ENCODE measurements around the gene AK6.
A peak's percentile ranks its signal among the peaks of the same experiment; 100 is the strongest.
"Not testable (repeated sequence)": the region's sequence is repeated elsewhere in the genome, so short reads cannot be mapped to it uniquely, and the experiment has no call there.

Gene AK6

GRCh38 chr5:69334793-69335268 is 34.5 kb downstream of the AK6 start:
- DNase-seq = peak; percentile 6

GRCh38 chr5:69333668-69334315 is 35.5 kb downstream of the AK6 start:
- not testable (repeated sequence) for DNase-seq

GRCh38 chr5:69331528-69332445 is 37.5 kb downstream of the AK6 start:
- no peak for DNase-seq

- DNase-seq = no peak
Measured at GRCh38 chr5:69329905-69330489, 39.3 kb downstream of the AK6 start.

- no peak for DNase-seq
Measured at GRCh38 chr5:69326365-69326764, 43.0 kb downstream of the AK6 start.

- no peak for DNase-seq
Measured at GRCh38 chr5:69317391-69317790, 51.9 kb downstream of the AK6 start.

GRCh38 chr5:69315972-69316371 is 53.3 kb downstream of the AK6 start:
- no peak for DNase-seq

- no peak for DNase-seq
Measured at GRCh38 chr5:69313428-69313827, 55.9 kb downstream of the AK6 start.

GRCh38 chr5:69312459-69313160 is 56.7 kb downstream of the AK6 start:
- DNase-seq = no peak

GRCh38 chr5:69309380-69309779 is 59.9 kb downstream of the AK6 start:
- no peak for DNase-seq

GRCh38 chr5:69308046-69308553 is 61.2 kb downstream of the AK6 start:
- DNase-seq = no peak

- DNase-seq = no peak
Measured at GRCh38 chr5:69305512-69305911, 63.8 kb downstream of the AK6 start.
